Inferior parietal cortex (tissue), 1 donor: ENCODE measurements around the gene NTHL1.

Source experiments
- DNase-seq: peaks from one replicate; pipeline ENCODE4 v3.0.0-alpha.2; 2016; ENCODE audit errors: extremely low spot score

Gene NTHL1

GRCh38 chr16:2063861-2064260 is 16.2 kb upstream of the NTHL1 start:
- no peak for DNase-seq

DNA sequence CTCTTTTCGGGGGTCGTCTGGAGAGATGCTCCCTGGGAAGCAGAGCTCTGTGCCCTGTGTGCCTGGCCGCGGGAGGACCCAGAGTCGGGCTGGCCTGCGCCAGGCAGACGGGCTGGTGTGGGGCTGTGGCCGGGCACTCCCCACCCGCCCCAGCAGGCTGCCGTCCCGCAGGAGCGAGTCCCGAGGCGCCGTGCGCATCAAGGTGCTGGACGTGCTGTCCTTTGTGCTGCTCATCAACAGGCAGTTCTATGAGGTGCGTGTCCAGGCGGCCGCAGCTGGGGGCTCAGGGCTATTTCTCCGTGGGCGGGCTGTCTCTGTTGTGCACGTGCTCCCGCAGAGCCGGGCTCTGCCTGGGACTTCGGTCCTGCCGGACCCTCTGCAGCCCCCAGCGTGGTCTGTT is 15.2 kb upstream of the NTHL1 start:
- DNase-seq = no peak

DNA sequence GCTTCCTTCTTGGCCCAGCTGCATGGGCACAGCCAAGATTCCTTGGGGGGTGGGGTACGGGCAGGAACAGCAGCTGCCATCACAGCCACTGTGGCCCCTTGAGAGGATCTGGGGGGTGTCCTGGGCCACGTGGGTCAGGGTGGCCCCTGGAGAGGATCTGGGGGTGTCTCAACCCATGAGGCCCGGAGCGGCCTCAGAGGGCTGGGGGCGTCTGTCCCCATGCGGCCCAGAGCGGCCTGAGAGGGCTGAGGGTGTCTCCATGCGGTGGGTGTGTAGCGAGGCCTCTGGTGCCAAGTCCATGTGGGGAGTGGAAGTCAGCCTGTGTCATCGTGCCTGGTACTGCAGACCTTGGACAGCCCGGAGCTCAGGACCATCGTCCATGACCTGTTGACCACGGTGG is 13.9 kb upstream of the NTHL1 start:
- no peak for DNase-seq

- DNase-seq = no peak
Observed at GRCh38 chr16:2061023-2061422, 13.4 kb upstream of the NTHL1 start.

- no peak for DNase-seq
Observed at GRCh38 chr16:2060346-2060745, 12.7 kb upstream of the NTHL1 start.

DNA sequence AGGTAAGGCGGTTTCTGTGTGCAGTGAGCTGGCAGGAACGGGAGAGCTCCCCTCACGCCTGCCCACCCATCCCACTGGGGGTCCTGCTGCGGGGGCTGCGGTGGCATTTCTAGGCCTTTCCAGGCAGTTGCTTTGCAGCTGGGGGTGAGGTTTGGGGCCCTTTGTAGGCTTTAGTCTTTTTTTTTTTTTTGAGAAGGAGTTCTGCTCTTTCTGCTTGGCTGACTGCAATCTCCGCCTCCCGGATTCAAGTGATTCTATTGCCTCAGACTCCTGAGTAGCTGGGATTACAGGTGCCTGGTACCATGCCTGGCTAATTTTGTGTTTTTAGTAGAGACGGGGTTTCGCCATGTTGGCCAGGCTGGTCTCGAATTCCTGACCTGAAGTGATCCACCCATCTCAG is 11.2 kb upstream of the NTHL1 start:
- no peak for DNase-seq

GRCh38 chr16:2058420-2058819 is 10.8 kb upstream of the NTHL1 start:
- no peak for DNase-seq

DNA sequence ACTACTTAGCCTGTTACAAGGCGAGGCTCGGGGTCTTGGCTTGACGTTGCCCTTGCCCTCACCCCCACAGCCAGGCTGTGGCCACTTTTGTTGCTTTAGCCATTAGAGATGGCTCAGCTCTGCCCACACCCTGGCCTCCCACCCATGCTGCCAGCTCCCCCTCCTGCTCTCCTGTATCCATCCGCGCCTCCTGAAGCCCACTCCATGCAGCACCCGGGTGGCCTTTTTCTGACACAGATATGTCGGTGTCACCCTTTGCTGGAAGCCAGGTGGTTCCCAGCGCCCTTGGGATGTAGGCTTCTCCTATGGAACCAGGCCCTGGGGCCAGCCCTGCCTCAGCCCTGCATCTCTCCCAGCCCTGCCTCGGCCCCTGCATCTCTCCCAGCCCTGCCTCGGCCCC is 9.8 kb upstream of the NTHL1 start:
- DNase-seq = no peak

DNA sequence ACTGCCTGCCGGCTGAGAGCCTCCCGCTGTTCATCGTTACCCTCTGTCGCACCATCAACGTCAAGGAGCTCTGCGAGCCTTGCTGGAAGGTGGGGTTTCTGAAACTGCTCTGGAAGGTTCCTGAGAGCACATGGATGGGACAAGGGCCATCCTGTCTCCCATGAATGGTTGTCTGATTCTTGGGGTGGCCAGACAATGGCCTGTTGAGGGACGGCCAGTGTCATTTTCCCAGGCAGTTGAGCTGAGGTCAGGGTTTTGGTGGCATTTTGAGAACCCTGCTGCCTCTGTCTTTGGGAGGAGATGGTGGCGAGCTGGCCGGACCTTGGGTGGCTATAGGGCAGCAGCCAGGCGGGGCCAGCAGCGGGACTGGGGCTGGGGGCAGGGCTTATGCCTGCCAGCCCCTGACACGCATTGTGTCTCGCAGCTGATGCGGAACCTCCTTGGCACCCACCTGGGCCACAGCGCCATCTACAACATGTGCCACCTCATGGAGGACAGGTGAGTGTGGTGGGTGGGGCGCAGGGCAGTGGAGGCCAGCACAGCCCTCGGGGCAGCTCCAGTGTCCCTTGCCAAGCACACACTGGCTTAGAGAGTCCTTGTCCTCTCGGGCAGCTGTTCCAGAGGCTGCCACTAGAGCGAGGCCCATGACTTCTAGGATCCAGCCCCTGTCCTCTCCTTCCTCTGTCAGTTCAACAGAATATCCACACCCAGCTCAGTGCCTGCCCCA is 9.2 kb upstream of the NTHL1 start:
- no peak for DNase-seq

- DNase-seq = no peak
Observed at GRCh38 chr16:2056077-2056476, 8.4 kb upstream of the NTHL1 start.

DNA sequence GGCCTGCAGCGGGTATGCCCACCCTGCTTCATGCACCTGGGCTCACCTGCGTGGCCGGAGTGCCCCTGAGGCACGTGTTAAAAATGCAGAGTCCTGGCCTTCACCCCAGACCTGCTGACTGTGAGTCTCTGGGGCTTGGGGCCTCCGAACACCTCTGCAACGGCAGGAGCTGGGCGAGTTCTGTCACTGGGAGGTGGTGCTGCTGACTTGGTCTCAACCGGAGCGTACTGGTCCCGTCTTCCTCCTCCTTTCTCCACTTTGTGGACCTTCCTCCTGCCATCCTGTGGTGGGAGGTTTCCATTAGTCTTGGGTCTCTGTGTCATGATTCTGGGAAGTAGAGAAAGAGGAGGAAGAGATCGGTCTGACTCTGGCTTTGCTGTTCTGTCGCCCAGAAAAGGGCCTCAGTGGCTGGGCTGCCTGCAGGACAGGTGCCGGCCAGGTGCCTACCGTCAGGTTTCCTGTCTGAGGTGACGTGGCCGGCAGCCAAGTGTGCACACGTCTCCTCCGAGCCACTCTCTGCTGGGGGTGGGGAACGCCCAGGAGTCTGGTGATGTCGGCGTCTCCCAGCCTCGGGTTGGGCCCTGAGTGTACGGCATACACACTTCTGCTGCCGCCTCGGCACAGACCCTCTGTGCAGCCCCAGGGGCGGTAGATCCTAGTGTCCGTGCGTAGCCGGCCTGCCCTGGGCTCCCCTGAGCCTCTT is 7.1 kb upstream of the NTHL1 start:
- no peak for DNase-seq

DNA sequence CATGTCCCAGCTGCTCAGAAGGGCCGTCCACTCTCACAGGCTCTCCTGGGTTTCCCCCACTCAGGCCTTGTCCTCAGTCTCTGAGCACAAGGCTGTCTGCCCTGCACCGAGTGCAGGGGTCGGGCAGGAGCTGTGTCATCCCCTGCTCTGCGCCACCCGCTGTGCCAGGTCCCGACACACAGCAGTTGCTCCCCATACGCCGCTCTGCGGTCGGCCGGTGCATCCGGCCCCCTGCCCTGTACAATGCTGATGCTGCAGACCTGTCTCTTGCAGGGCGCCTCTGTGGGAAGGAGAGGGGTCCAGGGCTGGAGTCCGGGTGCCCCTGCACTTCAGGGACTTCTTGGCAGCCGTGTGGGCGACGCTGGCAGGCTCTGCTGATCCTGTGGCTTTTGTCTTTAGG is 6.3 kb upstream of the NTHL1 start:
- no peak for DNase-seq

DNA sequence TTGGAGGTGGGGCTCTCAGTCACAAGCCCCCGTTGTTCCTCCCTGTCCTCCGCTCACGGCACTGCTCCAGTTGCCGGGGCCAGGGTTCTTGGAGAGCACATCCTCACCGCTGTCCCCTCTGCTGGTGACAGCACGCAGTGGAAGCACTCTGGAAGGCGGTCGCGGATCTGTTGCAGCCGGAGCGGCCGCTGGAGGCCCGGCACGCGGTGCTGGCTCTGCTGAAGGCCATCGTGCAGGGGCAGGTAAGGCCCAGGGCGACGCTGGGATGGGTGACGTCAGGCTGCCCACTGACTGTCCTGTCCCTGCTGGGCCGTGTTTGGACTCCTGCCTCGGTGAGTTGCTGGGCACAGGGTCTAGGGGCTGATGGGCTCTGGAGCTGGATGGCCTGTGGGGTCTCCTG is 5.6 kb upstream of the NTHL1 start:
- DNase-seq = no peak

DNA sequence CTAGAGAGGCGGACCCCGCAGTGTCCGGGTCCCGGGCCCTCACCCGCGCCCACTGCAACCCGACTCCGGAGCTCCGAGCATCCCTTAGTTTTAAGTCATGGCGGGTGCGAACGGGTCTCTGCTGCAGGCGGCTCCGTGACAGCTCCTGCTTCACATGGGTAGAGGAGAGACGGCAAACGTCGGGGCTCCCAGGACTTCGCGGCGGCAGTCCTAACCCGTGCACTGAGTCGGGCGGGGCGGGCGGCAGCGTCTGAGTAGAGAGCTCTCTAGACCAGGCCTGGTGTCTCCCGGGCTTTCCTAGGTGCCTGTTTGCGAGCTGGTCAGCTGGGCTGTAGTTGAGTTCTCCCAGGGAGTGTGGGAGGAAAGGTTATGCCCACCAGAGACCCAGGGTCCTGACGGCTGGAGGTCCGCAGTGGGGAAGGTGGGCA is 496 bp upstream of the NTHL1 start:
- DNase-seq = no peak

GRCh38 chr16:2046893-2047329 is 723 bp downstream of the NTHL1 start:
- DNase-seq = no peak

GRCh38 chr16:2045965-2046892 is 1.4 kb downstream of the NTHL1 start:
- no peak for DNase-seq

GRCh38 chr16:2044541-2044940 is 3.1 kb downstream of the NTHL1 start:
- DNase-seq = no peak

GRCh38 chr16:2043667-2044451 is 3.8 kb downstream of the NTHL1 start:
- no peak for DNase-seq

- DNase-seq = no peak
Observed at GRCh38 chr16:2042986-2043666, 4.5 kb downstream of the NTHL1 start.

DNA sequence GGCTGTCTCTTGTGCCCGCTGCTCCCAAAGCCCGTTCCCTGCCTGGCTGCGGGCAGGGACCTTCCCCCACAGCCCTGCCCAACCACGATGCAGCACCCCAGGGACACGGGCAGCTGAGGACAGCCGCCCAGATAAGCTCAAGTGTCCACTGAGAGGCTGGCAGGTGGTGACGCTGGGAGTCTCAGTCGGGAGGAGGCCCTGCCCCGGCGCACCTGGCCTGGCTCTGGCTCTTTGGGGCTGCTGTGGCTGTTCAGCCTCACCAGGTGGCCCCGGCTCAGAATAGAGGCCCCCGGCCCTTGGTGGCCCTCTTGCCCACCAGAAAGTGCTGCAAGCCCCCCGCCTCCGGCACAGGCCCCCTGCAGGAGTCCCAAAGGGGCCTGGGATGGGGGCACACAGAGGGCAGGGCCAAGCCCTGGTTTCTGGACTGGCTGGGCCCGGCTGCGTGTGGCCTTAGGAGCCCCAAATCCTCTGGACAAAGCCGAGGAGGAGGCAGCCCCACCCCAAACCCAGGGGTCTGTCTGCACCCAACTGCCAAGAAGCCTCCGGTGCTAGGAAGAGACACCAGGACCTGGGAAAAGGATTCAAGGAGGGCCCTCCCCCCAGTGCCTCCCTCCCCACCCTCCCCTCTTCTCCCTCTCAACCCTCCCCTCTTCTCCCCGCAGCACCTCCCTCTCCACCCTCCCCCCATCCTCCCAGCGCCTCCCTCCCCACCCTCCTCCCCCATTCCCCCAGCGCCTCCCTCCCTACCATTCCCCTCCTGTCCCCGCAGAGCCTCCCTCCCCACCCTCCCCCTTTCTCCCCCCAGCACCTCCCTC is 5.3 kb downstream of the NTHL1 start:
- DNase-seq = no peak
